Ishikawa (cell line): ENCODE measurements around the gene CLASP1.

Experiments used
- CEBPB ChIP-seq: IDR thresholded peaks from 2 replicates; pipeline ENCODE4 v1.6.1; 2012
- CREB1 ChIP-seq: IDR thresholded peaks from 2 replicates; pipeline ENCODE4 v1.6.1; 2012; ENCODE audit warnings: low read depth
- EGR1 ChIP-seq: IDR thresholded peaks from 2 replicates; pipeline ENCODE4 v1.6.1; 2012
- EP300 ChIP-seq: IDR thresholded peaks from 2 replicates; pipeline ENCODE4 v1.6.1; 2012; ENCODE audit warnings: borderline replicate concordance
- FOXM1 ChIP-seq: IDR thresholded peaks from 2 replicates; pipeline ENCODE4 v1.6.1; 2012; ENCODE audit warnings: low read depth, borderline replicate concordance
- NFIC ChIP-seq: IDR thresholded peaks from 2 replicates; pipeline ENCODE4 v1.6.1; 2012
- RAD21 ChIP-seq: IDR thresholded peaks from 2 replicates; pipeline ENCODE4 v1.6.1; 2012; ENCODE audit warnings: low read depth
- TAF1 ChIP-seq: IDR thresholded peaks from 2 replicates; pipeline ENCODE4 v1.6.1; 2012; ENCODE audit warnings: low read depth, mild to moderate bottlenecking
- TCF12 ChIP-seq: IDR thresholded peaks from 2 replicates; pipeline ENCODE4 v1.6.1; 2012; ENCODE audit warnings: low read depth
- YY1 ChIP-seq: IDR thresholded peaks from 2 replicates; pipeline ENCODE4 v1.6.1; 2012; ENCODE audit warnings: low read depth
- ZBTB7A ChIP-seq: IDR thresholded peaks from 2 replicates; pipeline ENCODE4 v1.6.1; 2012; ENCODE audit warnings: low read depth
- TF ChIP-seq, protein P1 (sequence below): IDR thresholded peaks from 2 replicates; pipeline ENCODE4 v1.6.1; 2012
- TF ChIP-seq, protein P2 (sequence below): IDR thresholded peaks from 2 replicates; pipeline ENCODE4 v1.6.1; 2012; ENCODE audit warnings: low read depth, mild to moderate bottlenecking
- TF ChIP-seq, protein P3 (sequence below): IDR thresholded peaks from 2 replicates; pipeline ENCODE4 v1.6.1; 2012

DNA sequence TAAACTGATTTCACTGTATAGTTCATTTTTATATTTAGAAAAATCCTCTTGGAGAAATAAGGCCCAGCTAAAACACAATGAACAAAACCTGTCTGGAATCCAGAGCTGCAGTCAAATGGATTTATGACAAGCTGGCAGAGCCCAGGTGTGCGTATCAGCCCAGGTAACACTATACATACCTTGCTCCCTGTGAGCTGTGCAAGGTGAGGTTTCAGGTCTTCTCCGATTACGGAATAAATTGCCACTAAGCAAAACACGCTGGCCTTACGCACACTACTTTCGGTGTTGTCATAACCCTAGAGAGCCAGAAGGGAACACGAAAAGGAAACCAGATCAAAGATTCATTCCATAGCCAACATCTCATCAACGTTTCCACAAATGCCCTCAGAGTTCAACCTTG, 302.4 kb downstream of the CLASP1 start:
- no peak for TF ChIP-seq CEBPB
- TF ChIP-seq, protein P1, sequence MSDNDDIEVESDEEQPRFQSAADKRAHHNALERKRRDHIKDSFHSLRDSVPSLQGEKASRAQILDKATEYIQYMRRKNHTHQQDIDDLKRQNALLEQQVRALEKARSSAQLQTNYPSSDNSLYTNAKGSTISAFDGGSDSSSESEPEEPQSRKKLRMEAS: no peak
- peak; percentile 33; the same call in 1 of the 2 replicates for TF ChIP-seq NFIC
- no peak for TF ChIP-seq TAF1
- TF ChIP-seq, protein P2, sequence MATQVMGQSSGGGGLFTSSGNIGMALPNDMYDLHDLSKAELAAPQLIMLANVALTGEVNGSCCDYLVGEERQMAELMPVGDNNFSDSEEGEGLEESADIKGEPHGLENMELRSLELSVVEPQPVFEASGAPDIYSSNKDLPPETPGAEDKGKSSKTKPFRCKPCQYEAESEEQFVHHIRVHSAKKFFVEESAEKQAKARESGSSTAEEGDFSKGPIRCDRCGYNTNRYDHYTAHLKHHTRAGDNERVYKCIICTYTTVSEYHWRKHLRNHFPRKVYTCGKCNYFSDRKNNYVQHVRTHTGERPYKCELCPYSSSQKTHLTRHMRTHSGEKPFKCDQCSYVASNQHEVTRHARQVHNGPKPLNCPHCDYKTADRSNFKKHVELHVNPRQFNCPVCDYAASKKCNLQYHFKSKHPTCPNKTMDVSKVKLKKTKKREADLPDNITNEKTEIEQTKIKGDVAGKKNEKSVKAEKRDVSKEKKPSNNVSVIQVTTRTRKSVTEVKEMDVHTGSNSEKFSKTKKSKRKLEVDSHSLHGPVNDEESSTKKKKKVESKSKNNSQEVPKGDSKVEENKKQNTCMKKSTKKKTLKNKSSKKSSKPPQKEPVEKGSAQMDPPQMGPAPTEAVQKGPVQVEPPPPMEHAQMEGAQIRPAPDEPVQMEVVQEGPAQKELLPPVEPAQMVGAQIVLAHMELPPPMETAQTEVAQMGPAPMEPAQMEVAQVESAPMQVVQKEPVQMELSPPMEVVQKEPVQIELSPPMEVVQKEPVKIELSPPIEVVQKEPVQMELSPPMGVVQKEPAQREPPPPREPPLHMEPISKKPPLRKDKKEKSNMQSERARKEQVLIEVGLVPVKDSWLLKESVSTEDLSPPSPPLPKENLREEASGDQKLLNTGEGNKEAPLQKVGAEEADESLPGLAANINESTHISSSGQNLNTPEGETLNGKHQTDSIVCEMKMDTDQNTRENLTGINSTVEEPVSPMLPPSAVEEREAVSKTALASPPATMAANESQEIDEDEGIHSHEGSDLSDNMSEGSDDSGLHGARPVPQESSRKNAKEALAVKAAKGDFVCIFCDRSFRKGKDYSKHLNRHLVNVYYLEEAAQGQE: no peak
- peak; percentile 48 for TF ChIP-seq EP300
- TF ChIP-seq CREB1: no peak
- no peak for TF ChIP-seq FOXM1
- TF ChIP-seq RAD21: no peak
- TF ChIP-seq EGR1: no peak
- TF ChIP-seq ZBTB7A: no peak
- peak; percentile 65 for TF ChIP-seq TCF12
- TF ChIP-seq, protein P3, sequence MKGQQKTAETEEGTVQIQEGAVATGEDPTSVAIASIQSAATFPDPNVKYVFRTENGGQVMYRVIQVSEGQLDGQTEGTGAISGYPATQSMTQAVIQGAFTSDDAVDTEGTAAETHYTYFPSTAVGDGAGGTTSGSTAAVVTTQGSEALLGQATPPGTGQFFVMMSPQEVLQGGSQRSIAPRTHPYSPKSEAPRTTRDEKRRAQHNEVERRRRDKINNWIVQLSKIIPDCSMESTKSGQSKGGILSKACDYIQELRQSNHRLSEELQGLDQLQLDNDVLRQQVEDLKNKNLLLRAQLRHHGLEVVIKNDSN: no peak
- no peak for TF ChIP-seq YY1
